B cell (primary cell): ENCODE data around the gene TINAGL1. TPM values are rescaled to one million over a fixed set of nuclear protein-coding genes. Genes with fewer than 3 reads are reported as not detected.

Experiments
- ATAC-seq: fragments of 200-7000 bp; cut with Tn5 transposase; one replicate; pipeline ENCODE4 v1.10.0; 2021; ENCODE audit warnings: low read depth, mild to moderate bottlenecking, moderate number of reproducible peaks, moderate library complexity
- CTCF ChIA-PET: fragments of 350-600 bp; sonication (Branson Sonifier 250); formaldehyde crosslinking; loops from one replicate; lab custom pipeline; 2021; ENCODE audit warnings: antibody characterized with exemption, inconsistent platforms; lab: Charles Lee
- POLR2A ChIA-PET: fragments of 350-600 bp; sonication (Branson Sonifier 250); formaldehyde crosslinking; loops from one replicate; lab custom pipeline; 2021; ENCODE audit warnings: antibody characterized with exemption; lab: Charles Lee
- DNase-seq: peaks from one replicate; pipeline ENCODE4 v3.0.0; 2013
- H2AFZ ChIP-seq: 2 replicates; pipeline ENCODE4 v1.6.1; 2012; ENCODE audit warnings: mild to moderate bottlenecking, low read depth, low read length; ENCODE audit not compliant: insufficient read depth, poor library complexity, severe bottlenecking
- H3K27ac ChIP-seq, 2 donors: 1 replicate in 1 of 2; 2 replicates in 1 of 2; pipeline ENCODE4 v1.5.1; 2012 to 2013; ENCODE audit warnings: low read length in 2 of 2, mild to moderate bottlenecking in 2 of 2, moderate library complexity in 1 of 2
- H3K27me3 ChIP-seq, 4 experiments: fragments of 200-600 bp in 1 of 4; sonication (generic) in 1 of 4; replicated peaks in 1 of 4; 1 replicate in 2 of 4; 2 replicates in 2 of 4; pipeline versions ENCODE4 v1.6.1 to v1.7.0; 2013 to 2016; ENCODE audit warnings: low read length in 3 of 4, mild to moderate bottlenecking in 2 of 4, mixed read lengths in 1 of 4, moderate library complexity in 1 of 4; ENCODE audit not compliant: insufficient read depth in 4 of 4, control insufficient read depth in 3 of 4; ENCODE audit errors: control extremely low read depth in 1 of 4
- H3K36me3 ChIP-seq, 2 experiments: replicated peaks in 1 of 2; 1 replicate in 1 of 2; 2 replicates in 1 of 2; pipeline versions ENCODE4 v1.6.1 to v1.7.1; 2013; ENCODE audit warnings: low read length in 1 of 2; ENCODE audit not compliant: insufficient read depth in 2 of 2, control insufficient read depth in 1 of 2; ENCODE audit errors: control extremely low read depth in 1 of 2, extremely low read depth in 1 of 2
- H3K4me1 ChIP-seq, 2 donors: fragments of 200-600 bp in 1 of 2; sonication (generic) in 1 of 2; 1 replicate in 1 of 2; 2 replicates in 1 of 2; pipeline versions ENCODE4 v1.5.1 to v1.6.1; 2013 to 2017; ENCODE audit warnings: low read length in 2 of 2; ENCODE audit not compliant: control insufficient read depth in 2 of 2, insufficient read depth in 2 of 2
- H3K4me2 ChIP-seq: replicated peaks from 2 replicates; pipeline ENCODE3; 2012; ENCODE audit warnings: mild to moderate bottlenecking, low read depth, low read length; ENCODE audit not compliant: poor library complexity, severe bottlenecking
- H3K4me3 ChIP-seq, 5 experiments: fragments of 200-600 bp in 1 of 5; sonication (generic) in 1 of 5; 1 replicate in 3 of 5; 2 replicates in 2 of 5; pipeline versions ENCODE4 v1.5.1 to v1.7.0; 2011 to 2016; ENCODE audit warnings: low read length in 4 of 5, mild to moderate bottlenecking in 4 of 5, low read depth in 2 of 5, control low read depth in 1 of 5, moderate library complexity in 1 of 5; ENCODE audit not compliant: insufficient read depth in 1 of 5; ENCODE audit errors: control extremely low read depth in 1 of 5, extremely low read depth in 1 of 5
- H3K79me2 ChIP-seq: fragments of 200-600 bp; sonication (generic); one replicate; pipeline ENCODE4 v1.6.0; 2016; ENCODE audit warnings: low read length; ENCODE audit not compliant: control insufficient read depth, insufficient read depth
- H3K9ac ChIP-seq: fragments of 200-600 bp; sonication (generic); 2 replicates; pipeline ENCODE4 v1.6.1; 2017; ENCODE audit warnings: mild to moderate bottlenecking, low read length, moderate library complexity
- H3K9me3 ChIP-seq, 3 donors: one replicate each; pipeline versions ENCODE4 v1.6.1 to v1.7.1; 2013; ENCODE audit warnings: low read length in 2 of 3; ENCODE audit not compliant: control insufficient read depth in 2 of 3, insufficient read depth in 1 of 3; ENCODE audit errors: control extremely low read depth in 1 of 3
- H4K20me1 ChIP-seq: 2 replicates; pipeline ENCODE4 v1.6.0; 2012; ENCODE audit warnings: mild to moderate bottlenecking, low read length; ENCODE audit not compliant: insufficient read depth, control insufficient read depth, poor library complexity, severe bottlenecking
- H3K27ac Mint-ChIP-seq: one replicate; pipeline ENCODE4 v1.8.0; 2021; ENCODE audit warnings: mixed read lengths
- H3K27me3 Mint-ChIP-seq: one replicate; pipeline ENCODE4 v1.8.0; 2021; ENCODE audit warnings: mixed read lengths
- H3K4me1 Mint-ChIP-seq: one replicate; pipeline ENCODE4 v1.8.0; 2021; ENCODE audit warnings: mixed read lengths
- H3K4me3 Mint-ChIP-seq: one replicate; pipeline ENCODE4 v1.8.0; 2021; ENCODE audit warnings: mixed read lengths
- H3K9me3 Mint-ChIP-seq: one replicate; pipeline ENCODE4 v1.8.0; 2022; ENCODE audit warnings: mixed read lengths; ENCODE audit not compliant: insufficient read depth
- EZH2 ChIP-seq: IDR thresholded peaks from 2 replicates; pipeline ENCODE4 v1.6.1; 2012; ENCODE audit warnings: borderline replicate concordance, low read depth, mild to moderate bottlenecking, moderate library complexity, low read length; ENCODE audit not compliant: insufficient read depth, poor library complexity, severe bottlenecking
- WGBS: methylation state at CpG from one replicate; pipeline ENCODE4 v1.1.5; 2013; ENCODE audit warnings: missing lambda C conversion rate; ENCODE audit not compliant: insufficient coverage; 5-methylcytosine and 5-hydroxymethylcytosine counted together
- intact Hi-C: fragments of 100-400 bp; cut with micrococcal nuclease; formaldehyde crosslinking; loops from one replicate; pipeline ENCODE4 v1.10.0; 2022
- polyA plus RNA-seq: library from polyadenylated mRNA; depleted of rRNA; stranded (reverse); fragments of >200 nt; gene quantifications from 2 replicates; pipeline ENCODE4 v1.2.3, GENCODE V29; 2012
- total RNA-seq, 2 donors: library from RNA; stranded (reverse); fragments of 120-200 nt in 1 of 2; gene quantifications; 1 replicate in 1 of 2; 2 replicates in 1 of 2; pipeline versions ENCODE4 v1.2.3 to v1.2.4, GENCODE V29; 2013 to 2022
- TF ChIP-seq, protein P1 (sequence below): fragments of 200-600 bp; IDR thresholded peaks from one replicate; pipeline ENCODE4 v1.8.0; 2022; ENCODE audit warnings: antibody characterized with exemption, mild to moderate bottlenecking

Gene TINAGL1
- total and polyA plus RNA-seq, 2 donors (not counting 1 experiment from before 2014, with no cell fraction given), result not detected

- Histone ChIP-seq H3K27ac (no peak overlapping the region), H3K4me2 (no peak overlapping the region), H3K36me3 (peaks cover 0 to 37% of the 10 kb centered on the region in 2 experiments), H3K27me3 (no peaks in the 10 kb centered on the region), H2AFZ (no peak overlapping the region), H3K79me2 (no peaks in the 10 kb centered on the region), H4K20me1 (no peaks in the 10 kb centered on the region), H3K9ac (no peak overlapping the region), H3K4me1 (no peaks in the 10 kb centered on the region), H3K9me3 (no peaks in the 10 kb centered on the region), H3K4me3 (no peak overlapping the region)
- ATAC-seq (no peak), DNase-seq (no peak)
- Mint-ChIP-seq H3K27me3 (no peaks in the 10 kb centered on the region), H3K27ac (no peak overlapping the region), H3K4me3 (no peak overlapping the region), H3K9me3 (no peaks in the 10 kb centered on the region), H3K4me1 (peaks cover 2% of the 10 kb centered on the region)
- ChIA-PET CTCF (interaction anchor here (0.8 to 1.5 kb wide), 2 partner anchors 8 to 63 kb away, joined by 3 to 4 read pairs; no protein-coding TSS in a partner anchor), POLR2A (no interaction called here)
- intact Hi-C loops, result no loop called here
- 95% methylated on average over 23 of the region's 23 CpGs for WGBS
- no peak for TF ChIP-seq EZH2
These were observed 50.2 kb downstream of the TINAGL1 start for GRCh38 chr1:31626223-31627207.

GRCh38 chr1:31627301-31627929 is 51.1 kb downstream of the TINAGL1 start:
- Mint-ChIP-seq H3K27me3 (no peaks in the 10 kb centered on the region), H3K4me1 (peaks cover 2% of the 10 kb centered on the region), H3K27ac (no peak overlapping the region), H3K9me3 (no peaks in the 10 kb centered on the region), H3K4me3 (no peak overlapping the region)
- Histone ChIP-seq H3K79me2 (no peaks in the 10 kb centered on the region), H3K27ac (no peak overlapping the region), H3K36me3 (peaks cover 0 to 45% of the 10 kb centered on the region in 2 experiments), H2AFZ (no peak overlapping the region), H3K4me2 (no peak overlapping the region), H3K4me1 (no peaks in the 10 kb centered on the region), H3K4me3 (no peak overlapping the region), H3K9ac (no peak overlapping the region), H3K9me3 (no peaks in the 10 kb centered on the region), H3K27me3 (no peaks in the 10 kb centered on the region), H4K20me1 (no peaks in the 10 kb centered on the region)
- ATAC-seq, result no peak
- TF ChIP-seq EZH2, result no peak
- TF ChIP-seq, protein P1, sequence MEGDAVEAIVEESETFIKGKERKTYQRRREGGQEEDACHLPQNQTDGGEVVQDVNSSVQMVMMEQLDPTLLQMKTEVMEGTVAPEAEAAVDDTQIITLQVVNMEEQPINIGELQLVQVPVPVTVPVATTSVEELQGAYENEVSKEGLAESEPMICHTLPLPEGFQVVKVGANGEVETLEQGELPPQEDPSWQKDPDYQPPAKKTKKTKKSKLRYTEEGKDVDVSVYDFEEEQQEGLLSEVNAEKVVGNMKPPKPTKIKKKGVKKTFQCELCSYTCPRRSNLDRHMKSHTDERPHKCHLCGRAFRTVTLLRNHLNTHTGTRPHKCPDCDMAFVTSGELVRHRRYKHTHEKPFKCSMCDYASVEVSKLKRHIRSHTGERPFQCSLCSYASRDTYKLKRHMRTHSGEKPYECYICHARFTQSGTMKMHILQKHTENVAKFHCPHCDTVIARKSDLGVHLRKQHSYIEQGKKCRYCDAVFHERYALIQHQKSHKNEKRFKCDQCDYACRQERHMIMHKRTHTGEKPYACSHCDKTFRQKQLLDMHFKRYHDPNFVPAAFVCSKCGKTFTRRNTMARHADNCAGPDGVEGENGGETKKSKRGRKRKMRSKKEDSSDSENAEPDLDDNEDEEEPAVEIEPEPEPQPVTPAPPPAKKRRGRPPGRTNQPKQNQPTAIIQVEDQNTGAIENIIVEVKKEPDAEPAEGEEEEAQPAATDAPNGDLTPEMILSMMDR, result no peak
- CTCF ChIA-PET, result interaction anchor here (0.6 to 1.5 kb wide), 3 partner anchors 8 to 459 kb away, joined by 3 to 4 read pairs (median 3); no protein-coding TSS in a partner anchor
- intact Hi-C loops, result no loop called here
- DNase-seq, result no peak
- POLR2A ChIA-PET, result no interaction called here
- 98% methylated on average over 9 of the region's 13 CpGs for WGBS
